DMS53 treated with DMSO at 0.1 percent for 48 hours (cell line): Measurements from ENCODE around the gene RHOH.
"Not testable (repeated sequence)": the region's sequence is repeated elsewhere in the genome, so short reads cannot be mapped to it uniquely, and the experiment has no call there.

Source experiments
- DNase-seq: peaks from one replicate; lab custom pipeline; 2025; ENCODE audit not compliant: unreplicated experiment; lab: John Stamatoyannopoulos, UW

Gene RHOH

DNA sequence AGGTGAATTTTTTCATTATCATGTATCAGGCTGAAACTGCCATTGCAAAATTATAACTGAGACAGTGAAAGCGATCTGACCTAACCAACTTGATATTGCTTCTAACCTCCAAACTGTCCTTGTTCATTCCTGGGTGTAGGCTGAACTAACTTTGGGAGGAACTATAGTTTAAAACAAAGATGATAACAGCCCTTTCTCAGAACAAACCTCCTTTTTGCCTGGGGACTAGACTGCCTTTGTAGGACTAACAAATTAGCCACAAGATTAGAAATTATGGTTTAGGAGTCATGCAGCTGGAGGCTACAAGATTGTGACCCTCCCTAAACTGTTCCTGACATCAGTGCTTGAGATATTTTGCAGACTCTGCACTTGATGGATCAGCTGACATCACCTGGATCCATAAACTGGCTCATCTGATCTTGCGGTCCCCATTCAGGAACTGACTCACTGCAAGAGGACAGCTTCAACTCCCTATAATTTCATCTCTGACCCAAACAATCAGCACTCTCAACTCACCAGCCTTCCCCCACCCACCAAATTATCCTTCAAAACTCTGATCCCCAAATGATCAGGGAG lies 93.9 kb downstream of the RHOH start:
- DNase-seq = not testable (repeated sequence)

DNA sequence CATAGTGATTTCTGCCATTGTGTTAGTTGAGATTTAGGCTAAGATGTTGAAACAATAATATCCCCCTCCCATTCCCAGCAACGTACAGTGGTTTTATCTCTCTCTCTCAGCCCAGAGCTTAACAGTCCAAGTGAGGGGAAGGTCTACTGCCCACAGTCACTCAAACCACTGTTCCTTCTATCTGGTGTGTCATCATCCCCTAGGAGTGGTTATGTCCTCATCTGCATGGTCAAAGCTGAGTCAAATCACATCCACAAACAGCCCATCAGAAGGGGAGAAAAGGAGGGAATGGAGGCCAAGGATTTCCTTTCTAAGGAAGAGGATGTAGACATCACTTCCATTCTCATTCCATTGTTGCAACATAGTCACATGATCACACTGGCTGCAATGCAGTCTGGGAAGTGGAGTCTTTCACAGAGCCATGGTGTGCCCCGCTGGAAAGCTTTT lies 95.5 kb downstream of the RHOH start:
- no peak for DNase-seq

DNA sequence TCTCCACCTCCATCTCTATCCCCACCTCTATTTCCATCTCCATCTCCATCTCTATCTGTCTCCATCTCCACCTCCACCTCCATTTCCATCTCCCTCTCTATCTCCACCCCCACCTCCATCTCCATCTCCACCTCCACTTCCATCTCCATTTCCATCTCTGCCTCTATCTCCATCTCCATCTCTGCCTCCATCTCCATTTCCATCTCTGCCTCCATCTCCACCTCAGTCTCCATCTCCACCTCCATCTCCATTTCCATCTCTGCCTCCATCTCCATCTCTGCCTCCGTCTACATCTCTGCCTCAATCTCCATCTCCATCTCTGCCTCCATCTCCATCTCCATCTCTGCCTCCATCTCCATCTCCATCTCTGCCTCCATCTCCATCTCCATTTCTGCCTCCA lies 97.5 kb downstream of the RHOH start:
- DNase-seq = no peak

DNA sequence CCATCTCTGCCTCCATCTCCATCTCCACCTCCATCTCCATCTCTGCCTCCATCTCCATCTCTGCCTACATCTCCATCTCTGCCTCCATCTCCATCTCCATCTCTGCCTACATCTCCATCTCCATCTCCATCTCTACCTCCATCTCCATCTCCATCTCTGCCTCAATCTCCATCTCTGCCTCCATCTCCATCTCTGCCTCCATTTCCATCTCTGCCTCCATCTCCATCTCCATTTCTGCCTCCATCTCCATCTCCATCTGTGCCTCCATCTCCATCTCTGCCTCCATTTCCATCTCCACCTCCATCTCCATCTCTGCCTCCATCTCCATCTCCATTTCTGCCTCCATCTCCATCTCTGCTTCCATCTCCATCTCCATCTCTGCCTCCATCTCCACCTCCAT lies 98.2 kb downstream of the RHOH start:
- not testable (repeated sequence) for DNase-seq

DNA sequence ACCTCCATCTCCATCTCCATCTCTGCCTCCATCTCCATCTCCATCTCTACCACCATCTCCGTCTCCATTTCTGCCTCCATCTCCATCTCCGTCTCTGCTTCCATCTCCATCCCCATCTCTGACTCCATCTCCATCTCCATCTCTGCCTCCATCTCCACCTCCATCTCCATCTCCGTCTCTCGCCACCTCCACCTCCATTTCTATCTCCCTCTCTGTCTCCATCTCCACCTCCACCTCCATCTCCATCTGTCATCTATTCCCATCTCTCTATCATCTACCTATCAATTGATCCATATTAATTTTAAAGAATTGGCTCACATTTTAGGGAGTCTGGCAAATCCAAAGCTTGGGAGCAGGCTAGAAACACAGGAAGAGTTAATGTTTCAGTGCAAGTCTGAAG lies 98.7 kb downstream of the RHOH start:
- DNase-seq = no peak
